Osteoblast (primary cell): ENCODE results near the gene TAS1R1. TPM values are rescaled to one million over a fixed set of nuclear protein-coding genes. Genes with fewer than 3 reads are reported as not detected.
A peak's percentile ranks its signal among the peaks of the same experiment; 100 is the strongest.

ENCODE experiments used
- DNase-seq: peaks from one replicate; pipeline ENCODE4 v3.0.0; 2011; ENCODE audit warnings: low spot score, mixed read lengths; ENCODE audit not compliant: insufficient read length; ENCODE audit errors: missing footprints
- H2AFZ ChIP-seq: 2 replicates; pipeline ENCODE4 v1.6.0; 2011; ENCODE audit warnings: mild to moderate bottlenecking, low read length
- H3K27ac ChIP-seq: 2 replicates; pipeline ENCODE4 v1.5.1; 2011; ENCODE audit warnings: mild to moderate bottlenecking, low read depth, low read length, moderate library complexity
- H3K27me3 ChIP-seq: 2 replicates; pipeline ENCODE4 v1.6.0; 2012; ENCODE audit warnings: mild to moderate bottlenecking, control low read depth, inconsistent platforms, low read length, moderate library complexity; ENCODE audit not compliant: insufficient read depth
- H3K36me3 ChIP-seq: 2 replicates; pipeline ENCODE4 v1.5.1; 2011; ENCODE audit warnings: mild to moderate bottlenecking, low read length, control low read depth, moderate library complexity; ENCODE audit not compliant: insufficient read depth
- H3K4me1 ChIP-seq: 2 replicates; pipeline ENCODE4 v1.5.1; 2011; ENCODE audit warnings: mild to moderate bottlenecking, low read length, control low read depth, moderate library complexity; ENCODE audit not compliant: insufficient read depth
- H3K4me2 ChIP-seq: 2 replicates; pipeline ENCODE4 v1.6.0; 2011; ENCODE audit warnings: mild to moderate bottlenecking, low read length; ENCODE audit not compliant: insufficient read depth
- H3K4me3 ChIP-seq: fragments of 200-600 bp; sonication (generic); 3 replicates; pipeline ENCODE4 v1.5.1; 2012; ENCODE audit warnings: mild to moderate bottlenecking, low read length, inconsistent platforms; ENCODE audit not compliant: insufficient read depth
- H3K79me2 ChIP-seq: 2 replicates; pipeline ENCODE4 v1.6.0; 2012; ENCODE audit warnings: mild to moderate bottlenecking, low read length, control low read depth, inconsistent platforms; ENCODE audit not compliant: insufficient read depth
- H3K9me3 ChIP-seq: 2 replicates; pipeline ENCODE4 v1.5.1; 2011; ENCODE audit warnings: low read depth, low read length, control low read depth
- H4K20me1 ChIP-seq: 2 replicates; pipeline ENCODE4 v1.6.0; 2012; ENCODE audit warnings: mild to moderate bottlenecking, low read length, control low read depth; ENCODE audit not compliant: insufficient read depth
- CTCF ChIP-seq: IDR thresholded peaks from 2 replicates; pipeline ENCODE4 v1.5.1; 2011; ENCODE audit warnings: mild to moderate bottlenecking, low read depth, low read length, moderate library complexity; ENCODE audit errors: extremely low read depth
- total RNA-seq: library from RNA; depleted of rRNA; stranded (reverse); fragments of >200 nt; gene quantifications from 2 replicates; pipeline ENCODE4 v1.2.3, GENCODE V29; 2012

TAS1R1 gene
- total RNA-seq, 1 donor: under 0.01 TPM

DNA sequence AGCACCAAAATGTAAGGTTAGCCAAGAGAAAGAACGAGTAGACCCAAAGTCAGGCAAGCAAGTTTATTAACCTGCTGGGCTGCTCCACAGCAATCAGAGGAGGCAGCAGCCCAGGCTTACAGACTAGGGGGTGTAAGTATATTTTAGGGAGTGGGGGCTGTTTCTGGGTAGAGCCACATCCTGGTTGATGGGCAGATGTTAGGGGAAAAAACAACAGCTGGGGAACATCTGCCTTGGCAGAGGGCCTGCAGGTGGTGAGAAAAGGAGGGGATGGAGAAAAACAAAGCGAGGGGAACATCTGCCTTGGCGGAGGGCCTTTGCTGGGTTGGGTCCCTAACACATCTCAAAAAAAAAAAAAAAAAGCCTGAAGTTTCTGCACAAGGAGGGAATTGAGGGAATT, 15.0 kb downstream of the TAS1R1 start:
- Histone ChIP-seq H3K4me1 (no peaks in the 10 kb centered on the region), H3K79me2 (no peaks in the 10 kb centered on the region), H2AFZ (no peak overlapping the region), H3K9me3 (peaks cover 3% of the 10 kb centered on the region), H3K4me3 (no peak overlapping the region), H4K20me1 (no peaks in the 10 kb centered on the region), H3K27me3 (peaks cover 28% of the 10 kb centered on the region), H3K4me2 (no peak overlapping the region), H3K36me3 (no peaks in the 10 kb centered on the region), H3K27ac (no peak overlapping the region)
- no peak for TF ChIP-seq CTCF
- DNase-seq: peak; percentile 29

DNA sequence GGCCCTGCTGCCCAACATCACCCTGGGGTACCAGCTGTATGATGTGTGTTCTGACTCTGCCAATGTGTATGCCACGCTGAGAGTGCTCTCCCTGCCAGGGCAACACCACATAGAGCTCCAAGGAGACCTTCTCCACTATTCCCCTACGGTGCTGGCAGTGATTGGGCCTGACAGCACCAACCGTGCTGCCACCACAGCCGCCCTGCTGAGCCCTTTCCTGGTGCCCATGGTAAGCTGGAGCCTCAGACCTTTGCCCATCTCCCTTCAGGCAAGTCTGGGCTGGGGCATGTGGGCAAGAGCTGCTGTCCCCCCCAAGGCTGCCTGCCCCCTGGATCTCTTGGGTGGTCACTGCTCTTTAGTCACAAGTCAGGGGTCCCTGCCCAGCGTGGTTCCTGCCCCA, 15.9 kb downstream of the TAS1R1 start:
- H3K27ac ChIP-seq: no peak overlapping the region
- TF ChIP-seq CTCF: no peak
- DNase-seq: no peak
- no peak overlapping the region for H3K4me3 ChIP-seq
- H3K36me3 ChIP-seq: no peaks in the 10 kb centered on the region
- H3K9me3 ChIP-seq: peaks cover 3% of the 10 kb centered on the region
- no peaks in the 10 kb centered on the region for H3K4me1 ChIP-seq
- no peak overlapping the region for H3K4me2 ChIP-seq
- H3K79me2 ChIP-seq: no peaks in the 10 kb centered on the region
- H3K27me3 ChIP-seq: peaks cover 20% of the 10 kb centered on the region
- H4K20me1 ChIP-seq: no peaks in the 10 kb centered on the region
- H2AFZ ChIP-seq: no peak overlapping the region

GRCh38 chr1:6572653-6573383, 17.7 kb downstream of the TAS1R1 start:
- no peaks in the 10 kb centered on the region for H3K36me3 ChIP-seq
- peak; percentile 41 for DNase-seq
- no peak overlapping the region for H2AFZ ChIP-seq
- TF ChIP-seq CTCF: no peak
- H3K4me2 ChIP-seq: no peak overlapping the region
- H3K9me3 ChIP-seq: peaks cover 3% of the 10 kb centered on the region
- H4K20me1 ChIP-seq: no peaks in the 10 kb centered on the region
- H3K4me3 ChIP-seq: no peak overlapping the region
- peaks cover 16% of the 10 kb centered on the region for H3K27me3 ChIP-seq
- no peaks in the 10 kb centered on the region for H3K79me2 ChIP-seq
- H3K27ac ChIP-seq: no peak overlapping the region
- peaks cover 3% of the 10 kb centered on the region for H3K4me1 ChIP-seq

DNA sequence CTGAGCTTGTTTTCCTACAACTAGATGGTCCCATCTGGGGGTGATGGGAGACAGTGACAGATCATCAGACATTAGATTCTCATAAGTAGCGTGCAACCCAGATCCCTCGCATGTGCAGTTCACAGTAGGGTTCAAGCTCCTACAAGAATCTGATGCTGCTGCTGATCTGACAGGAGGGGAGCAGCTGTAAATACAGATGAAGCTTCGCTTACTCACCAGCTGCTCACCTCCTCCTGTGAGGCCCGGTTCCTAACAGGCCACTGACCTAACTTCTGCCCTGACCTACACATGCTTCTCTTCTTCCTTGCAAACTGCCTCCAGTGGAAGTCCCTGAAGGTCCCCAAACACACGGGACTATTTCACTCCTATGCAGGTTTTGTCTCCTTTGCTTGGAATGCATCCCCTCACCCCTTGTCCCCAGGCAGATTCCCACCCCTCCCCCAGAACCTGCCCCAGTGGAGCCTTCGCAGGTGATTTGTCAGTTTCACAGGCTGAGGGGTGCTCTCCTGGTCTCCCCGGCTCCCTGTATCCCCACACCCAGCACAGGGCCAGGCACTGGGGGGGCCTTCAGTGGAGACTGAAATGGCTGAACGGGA, 19.0 kb downstream of the TAS1R1 start:
- peaks cover 16% of the 10 kb centered on the region for H3K4me1 ChIP-seq
- H3K79me2 ChIP-seq: no peaks in the 10 kb centered on the region
- no peak overlapping the region for H3K4me2 ChIP-seq
- no peak overlapping the region for H2AFZ ChIP-seq
- H3K27me3 ChIP-seq: peaks cover 15% of the 10 kb centered on the region
- no peaks in the 10 kb centered on the region for H4K20me1 ChIP-seq
- H3K27ac ChIP-seq: no peak overlapping the region
- no peak for TF ChIP-seq CTCF
- peak; percentile 69 for DNase-seq
- no peak overlapping the region for H3K4me3 ChIP-seq
- no peaks in the 10 kb centered on the region for H3K36me3 ChIP-seq
- peaks cover 3% of the 10 kb centered on the region for H3K9me3 ChIP-seq
